Thymus (tissue), 11 donors: ENCODE results near the gene KRTAP9-2. TPM values are rescaled to one million over a fixed set of nuclear protein-coding genes. Genes with fewer than 3 reads are reported as not detected.
"Not testable (repeated sequence)": the region's sequence is repeated elsewhere in the genome, so short reads cannot be mapped to it uniquely, and the experiment has no call there.

Source experiments
- DNase-seq, 9 donors: peaks; one replicate each; pipeline ENCODE4 v3.0.0-alpha.2; 2013; ENCODE audit warnings: low spot score in 9 of 9, low read depth in 6 of 9, missing footprints in 1 of 9
- H3K27ac ChIP-seq, 2 donors: one replicate each; pipeline ENCODE4 v1.5.1; 2013; ENCODE audit warnings: control low read depth in 1 of 2, low read depth in 1 of 2, low read length in 1 of 2, mild to moderate bottlenecking in 1 of 2, moderate library complexity in 1 of 2
- H3K27me3 ChIP-seq, 2 donors: one replicate each; pipeline ENCODE4 v1.5.1; 2013; ENCODE audit warnings: low read length in 1 of 2; ENCODE audit not compliant: control insufficient read depth in 2 of 2, insufficient read depth in 1 of 2
- H3K36me3 ChIP-seq, 2 donors: one replicate each; pipeline ENCODE4 v1.5.1; 2013; ENCODE audit warnings: low read length in 1 of 2, mild to moderate bottlenecking in 1 of 2, moderate library complexity in 1 of 2; ENCODE audit not compliant: control insufficient read depth in 2 of 2, insufficient read depth in 2 of 2
- H3K4me1 ChIP-seq, 2 donors: one replicate each; pipeline ENCODE4 v1.5.1; 2013; ENCODE audit warnings: low read length in 2 of 2; ENCODE audit not compliant: control insufficient read depth in 2 of 2, insufficient read depth in 2 of 2
- H3K4me3 ChIP-seq, 2 donors: one replicate each; pipeline ENCODE4 v1.5.1; 2013; ENCODE audit warnings: low read length in 2 of 2, control low read depth in 1 of 2, mild to moderate bottlenecking in 1 of 2
- H3K9me3 ChIP-seq, 2 donors: one replicate each; pipeline ENCODE4 v1.5.1; 2013; ENCODE audit warnings: low read length in 1 of 2, mild to moderate bottlenecking in 1 of 2; ENCODE audit not compliant: control insufficient read depth in 2 of 2, insufficient read depth in 1 of 2
- WGBS: extraction: QIAGEN DNeasy Blood & Tissue Kit; methylation state at CpG from one replicate; pipeline ENCODE4 v1.1.7; 2013; 5-methylcytosine and 5-hydroxymethylcytosine counted together
- polyA plus RNA-seq: library from polyadenylated mRNA; stranded (reverse); fragments of 200-250 nt; gene quantifications from one replicate; pipeline ENCODE4 v1.2.3, GENCODE V29; 2013
- total RNA-seq: library from RNA; stranded (reverse); fragments of 120-200 nt; gene quantifications from one replicate; pipeline ENCODE4 v1.2.4, GENCODE V29; 2013
- donor health status: healthy.

Gene KRTAP9-2
- total and polyA plus RNA-seq, 2 donors = not detected

DNA sequence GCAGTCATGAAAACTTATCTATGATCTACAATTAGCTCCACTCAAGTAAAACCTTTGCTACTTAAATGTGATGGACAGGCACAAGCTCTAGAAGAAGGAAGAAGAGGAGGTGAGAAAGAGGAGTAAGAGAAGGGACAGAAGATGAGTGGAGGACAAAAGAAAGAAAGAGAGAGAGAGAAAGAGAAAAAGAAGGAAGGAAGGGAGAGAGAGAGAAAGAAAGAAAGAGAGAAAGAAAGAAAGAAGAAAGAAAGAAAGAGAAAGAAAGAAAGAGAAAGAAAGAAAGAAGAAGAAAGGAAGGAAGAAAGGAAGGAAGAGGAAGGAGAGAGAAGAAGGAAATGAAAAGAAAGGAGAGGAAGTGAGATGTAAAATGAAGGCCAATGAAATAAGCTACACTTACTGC lies 3.6 kb downstream of the KRTAP9-2 start:
- no peak overlapping the region for H3K4me3 ChIP-seq
- no peaks in the 10 kb centered on the region for H3K4me1 ChIP-seq
- H3K9me3 ChIP-seq = no peaks in the 10 kb centered on the region
- H3K27me3 ChIP-seq = no peaks in the 10 kb centered on the region
- no peak overlapping the region for H3K27ac ChIP-seq
- DNase-seq = no peak
- H3K36me3 ChIP-seq = no peaks in the 10 kb centered on the region

DNA sequence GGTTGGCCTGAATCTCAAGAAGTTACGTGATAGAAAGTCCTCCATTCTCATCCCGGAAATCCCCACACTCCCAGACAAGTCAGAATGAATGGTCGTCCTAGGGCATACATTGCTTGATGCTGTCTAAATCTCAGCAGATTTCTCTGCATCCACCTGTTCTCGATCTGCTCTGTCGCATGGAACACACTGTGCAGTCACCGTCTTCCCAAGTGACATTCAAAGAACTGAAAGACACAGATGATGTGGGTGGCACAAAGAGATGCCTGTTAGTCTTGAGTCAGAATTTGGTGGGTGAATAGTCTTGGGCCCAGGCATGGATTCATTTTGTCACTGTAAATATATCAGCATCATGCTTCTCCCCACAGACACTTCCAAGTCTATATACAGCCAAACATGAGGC lies 5.3 kb downstream of the KRTAP9-2 start:
- Histone ChIP-seq H3K27ac (no peak overlapping the region), H3K4me3 (no peak overlapping the region), H3K36me3 (no peaks in the 10 kb centered on the region), H3K27me3 (no peaks in the 10 kb centered on the region), H3K4me1 (no peaks in the 10 kb centered on the region), H3K9me3 (no peaks in the 10 kb centered on the region)
- DNase-seq = no peak
- 97% methylated on average over 6 of the region's 6 CpGs for WGBS

DNA sequence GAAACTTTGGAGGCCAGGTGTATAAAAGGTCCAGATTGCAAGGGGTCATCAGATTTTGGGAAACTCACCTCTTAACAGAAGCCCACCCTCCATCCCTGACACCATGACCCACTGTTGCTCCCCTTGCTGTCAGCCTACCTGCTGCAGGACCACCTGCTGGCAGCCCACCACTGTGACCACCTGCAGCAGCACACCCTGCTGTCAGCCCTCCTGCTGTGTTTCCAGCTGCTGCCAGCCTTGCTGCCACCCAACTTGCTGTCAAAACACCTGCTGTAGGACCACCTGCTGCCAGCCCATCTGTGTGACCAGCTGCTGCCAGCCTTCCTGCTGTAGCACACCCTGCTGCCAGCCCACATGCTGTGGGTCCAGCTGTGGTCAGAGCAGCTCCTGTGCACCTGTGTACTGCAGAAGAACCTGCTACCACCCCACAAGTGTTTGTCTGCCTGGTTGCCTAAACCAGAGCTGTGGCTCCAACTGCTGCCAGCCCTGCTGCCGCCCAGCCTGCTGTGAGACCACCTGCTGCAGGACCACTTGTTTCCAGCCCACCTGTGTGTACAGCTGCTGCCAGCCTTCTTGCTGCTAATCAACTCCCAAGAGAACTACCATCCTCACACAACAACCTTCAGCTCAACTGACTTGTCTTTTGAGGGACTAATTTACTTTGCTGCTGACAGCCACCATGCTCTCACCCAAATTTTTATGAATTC lies 6.1 kb downstream of the KRTAP9-2 start, which contains the start of gene KRTAP9-3:
TSS of gene KRTAP9-3 (plus strand) at position 51 of the 707 bp plus-strand sequence. CDS start at position 104, 53 bp downstream.
- not testable (repeated sequence) for H3K36me3 ChIP-seq, H3K9me3 ChIP-seq, H3K27me3 ChIP-seq, DNase-seq, H3K27ac ChIP-seq, H3K4me3 ChIP-seq, H3K4me1 ChIP-seq
- 95% methylated on average over 1 of the region's 1 CpG for WGBS

DNA sequence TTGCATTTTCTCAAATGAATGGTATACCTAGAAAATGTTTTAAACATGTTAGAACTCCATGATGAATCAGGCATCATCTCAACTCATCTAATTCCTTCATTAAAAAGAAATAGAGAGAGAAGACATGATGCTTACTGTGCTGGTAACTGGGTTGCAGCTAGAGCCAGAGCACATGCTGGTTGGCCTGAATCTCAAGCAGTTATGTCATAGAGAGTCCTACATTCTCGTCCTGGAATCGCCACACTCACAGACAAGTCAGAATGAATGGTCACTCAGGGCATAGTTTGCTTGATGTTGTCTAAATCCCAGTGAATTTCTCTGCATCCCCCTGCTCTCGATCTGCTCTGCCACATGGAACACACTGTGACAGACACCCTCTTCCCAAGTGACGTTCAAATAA lies 10.7 kb downstream of the KRTAP9-2 start:
- not testable (repeated sequence) for H3K4me1 ChIP-seq, H3K36me3 ChIP-seq, H3K9me3 ChIP-seq, H3K27ac ChIP-seq, DNase-seq, H3K27me3 ChIP-seq, H3K4me3 ChIP-seq
- WGBS = 94% methylated on average over 4 of the region's 4 CpGs

DNA sequence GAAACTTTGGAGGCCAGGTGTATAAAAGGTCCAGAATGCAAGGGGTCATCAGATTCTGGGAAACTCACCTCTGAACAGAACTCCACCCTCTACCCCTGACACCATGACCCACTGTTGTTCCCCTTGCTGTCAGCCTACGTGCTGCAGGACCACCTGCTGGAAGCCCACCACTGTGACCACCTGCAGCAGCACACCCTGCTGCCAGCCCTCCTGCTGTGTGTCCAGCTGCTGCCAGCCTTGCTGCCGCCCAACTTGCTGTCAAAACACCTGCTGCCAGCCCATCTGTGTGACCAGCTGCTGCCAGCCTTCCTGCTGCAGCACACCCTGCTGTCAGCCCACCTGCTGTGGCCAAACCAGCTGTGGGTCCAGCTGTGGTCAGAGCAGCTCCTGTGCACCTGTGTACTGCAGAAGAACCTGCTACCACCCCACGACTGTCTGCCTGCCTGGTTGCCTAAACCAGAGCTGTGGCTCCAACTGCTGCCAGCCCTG lies 11.5 kb downstream of the KRTAP9-2 start, which contains the start of gene KRTAP9-8:
TSS of gene KRTAP9-8 (plus strand) at position 51 of the 489 bp plus-strand sequence. CDS start at position 104, 53 bp downstream.
- H3K4me3 ChIP-seq, DNase-seq: not testable (repeated sequence)
- 80% methylated on average over 3 of the region's 3 CpGs for WGBS

DNA sequence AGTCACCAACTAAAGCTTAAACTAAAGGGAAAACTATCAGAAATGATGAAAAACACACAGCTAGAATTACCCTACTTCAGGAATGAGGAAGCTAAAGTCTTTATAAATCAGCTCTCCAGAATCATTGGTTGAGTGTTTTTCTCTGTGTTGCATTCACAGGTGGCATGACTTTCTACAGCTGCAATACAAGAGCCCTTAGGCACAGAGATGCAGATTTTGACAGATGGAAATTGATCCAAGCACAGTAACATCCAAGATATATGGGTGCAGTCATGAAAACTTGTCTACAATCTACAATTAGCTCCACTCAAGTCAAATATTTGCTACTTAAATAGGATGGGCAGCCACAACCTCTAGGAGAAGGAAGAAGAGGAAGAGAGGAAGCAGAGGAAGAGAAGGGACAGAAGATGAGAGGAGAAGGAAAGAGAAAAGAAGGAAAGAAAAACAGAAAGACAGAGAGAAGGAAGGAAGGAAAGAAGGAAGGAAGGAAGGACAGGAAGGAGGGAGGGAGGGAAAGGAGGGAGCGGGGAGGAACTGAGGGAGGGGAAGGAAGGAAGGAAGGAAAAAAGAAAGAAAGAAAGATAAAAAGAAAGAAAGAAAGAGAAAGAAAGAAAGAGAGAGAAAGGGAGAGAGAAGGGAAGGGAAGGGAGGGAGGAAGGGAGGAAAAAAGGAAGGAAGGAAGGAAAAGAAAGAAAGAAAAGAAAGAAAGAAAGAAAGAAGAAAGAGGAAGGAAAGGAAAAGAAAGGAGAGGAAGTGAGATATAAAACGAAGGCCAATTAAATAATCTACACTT lies 20.7 kb downstream of the KRTAP9-2 start:
- H3K36me3 ChIP-seq, H3K4me3 ChIP-seq, DNase-seq, H3K9me3 ChIP-seq, H3K27me3 ChIP-seq, H3K4me1 ChIP-seq, H3K27ac ChIP-seq: not testable (repeated sequence)
- WGBS = 63% methylated on average over 2 of the region's 2 CpGs

More for the DNA sequence above, 11.5 kb downstream of the KRTAP9-2 start, which contains the start of gene KRTAP9-8:
- H3K27me3 ChIP-seq, H3K9me3 ChIP-seq, H3K36me3 ChIP-seq, H3K27ac ChIP-seq, H3K4me1 ChIP-seq: not testable (repeated sequence)

DNA sequence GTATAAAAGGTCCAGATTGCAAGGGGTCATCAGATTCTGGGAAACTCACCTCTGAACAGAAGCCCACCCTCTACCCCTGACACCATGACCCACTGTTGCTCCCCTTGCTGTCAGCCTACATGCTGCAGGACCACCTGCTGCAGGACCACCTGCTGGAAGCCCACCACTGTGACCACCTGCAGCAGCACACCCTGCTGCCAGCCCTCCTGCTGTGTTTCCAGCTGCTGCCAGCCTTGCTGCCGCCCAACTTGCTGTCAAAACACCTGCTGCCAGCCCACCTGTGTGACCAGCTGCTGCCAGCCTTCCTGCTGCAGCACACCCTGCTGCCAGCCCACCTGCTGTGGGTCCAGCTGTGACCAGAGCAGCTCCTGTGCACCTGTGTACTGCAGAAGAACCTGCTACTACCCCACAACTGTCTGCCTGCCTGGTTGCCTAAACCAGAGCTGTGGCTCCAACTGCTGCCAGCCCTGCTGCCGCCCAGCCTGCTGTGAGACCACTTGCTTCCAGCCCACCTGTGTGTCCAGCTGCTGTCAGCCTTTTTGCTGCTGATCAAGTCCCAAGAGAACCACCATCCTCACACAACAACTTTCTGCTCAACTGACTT lies 23.3 kb downstream of the KRTAP9-2 start, which contains the start of gene KRTAP9-4:
TSS of gene KRTAP9-4 (plus strand) at position 51 of the 604 bp plus-strand sequence. CDS start at position 85, 34 bp downstream.
- DNase-seq, H3K36me3 ChIP-seq, H3K4me1 ChIP-seq, H3K27ac ChIP-seq, H3K27me3 ChIP-seq, H3K4me3 ChIP-seq, H3K9me3 ChIP-seq: not testable (repeated sequence)
- 67% methylated on average over 2 of the region's 2 CpGs for WGBS

DNA sequence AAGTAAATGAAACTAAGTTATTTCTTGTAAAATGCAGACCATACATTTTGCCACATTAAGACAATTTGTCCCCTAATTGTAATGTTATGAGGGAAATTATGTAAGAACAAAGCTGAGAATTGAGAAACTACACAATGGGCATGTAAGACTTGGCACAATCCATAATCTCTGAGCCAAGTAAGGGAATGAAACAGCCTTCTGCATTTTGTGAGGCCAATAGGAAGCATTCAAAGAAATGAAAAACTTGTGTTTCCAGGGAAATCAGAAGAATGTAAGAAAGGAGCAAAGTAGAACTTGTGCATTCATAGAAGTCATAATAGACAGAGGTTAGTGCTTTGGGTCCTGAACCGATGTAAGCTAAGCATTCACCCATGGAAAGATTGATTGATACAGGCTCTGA lies 24.8 kb downstream of the KRTAP9-2 start:
- 96% methylated on average over 1 of the region's 1 CpG for WGBS
- H3K9me3 ChIP-seq = no peaks in the 10 kb centered on the region
- H3K36me3 ChIP-seq = no peaks in the 10 kb centered on the region
- H3K27me3 ChIP-seq = no peaks in the 10 kb centered on the region
- no peak overlapping the region for H3K27ac ChIP-seq
- H3K4me3 ChIP-seq = no peak overlapping the region
- no peak for DNase-seq
- H3K4me1 ChIP-seq = no peaks in the 10 kb centered on the region

DNA sequence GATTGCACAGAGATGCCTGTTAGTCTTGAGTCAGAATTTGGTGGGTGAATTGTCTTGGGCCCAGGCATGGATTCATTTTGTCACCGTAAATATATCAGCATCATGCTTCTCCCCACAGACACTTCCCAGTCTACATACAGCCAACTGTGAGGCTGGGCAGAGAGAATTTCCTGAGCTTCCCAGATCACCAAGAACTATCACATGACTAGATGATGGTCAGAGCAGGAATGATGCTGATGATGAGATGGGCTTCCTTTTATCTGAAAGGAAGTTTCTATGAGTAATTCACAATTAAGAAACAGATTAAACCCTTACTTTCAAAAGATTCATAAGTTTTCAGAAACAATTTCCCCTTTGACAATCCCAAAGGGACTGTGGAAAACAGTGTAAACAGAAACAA lies 28.4 kb downstream of the KRTAP9-2 start:
- Histone ChIP-seq H3K27me3 (no peaks in the 10 kb centered on the region), H3K9me3 (no peaks in the 10 kb centered on the region), H3K27ac (no peak overlapping the region), H3K4me1 (no peaks in the 10 kb centered on the region), H3K36me3 (no peaks in the 10 kb centered on the region), H3K4me3 (no peak overlapping the region)
- DNase-seq = no peak
- 55% methylated on average over 1 of the region's 1 CpG for WGBS
